Panc1 (cell line): ENCODE data around the gene HEPH. TPM values are rescaled to one million over a fixed set of nuclear protein-coding genes. Genes with fewer than 3 reads are reported as not detected.
"Not testable (repeated sequence)": the region's sequence is repeated elsewhere in the genome, so short reads cannot be mapped to it uniquely, and the experiment has no call there.

ENCODE experiments used
- ATAC-seq: fragments of 200-7000 bp; cut with Tn5 transposase; 2 replicates; pipeline ENCODE4 v1.9.1; 2020; ENCODE audit warnings: mild to moderate bottlenecking, moderate library complexity
- BruUV-seq: library from RNA; stranded (reverse); fragments of 400-500 nt; replicated peaks from 2 replicates; lab custom pipeline; 2021; lab: Mats Ljungman, UMichigan
- CTCF ChIA-PET: fragments of 300-600 bp; sonication (Branson Sonifier 250); formaldehyde crosslinking; loops from one replicate; lab custom pipeline; 2022; ENCODE audit warnings: antibody characterized with exemption; lab: Charles Lee
- POLR2A ChIA-PET: fragments of 300-600 bp; sonication (Branson Sonifier 250); formaldehyde crosslinking; loops from one replicate; lab custom pipeline; 2022; ENCODE audit warnings: antibody characterized with exemption; lab: Charles Lee
- DNase-seq: peaks from one replicate; pipeline ENCODE4 v3.0.0-alpha.2; 2010; ENCODE audit warnings: low read depth, low spot score
- H3K27ac ChIP-seq: 2 replicates; pipeline ENCODE4 v1.5.1; 2011; ENCODE audit warnings: mild to moderate bottlenecking, low read length, inconsistent platforms
- H3K27me3 ChIP-seq: fragments of 200-500 bp; sonication (Bioruptor generic); 2 replicates; pipeline ENCODE4 v1.6.0; 2014; ENCODE audit warnings: low read length, inconsistent platforms; ENCODE audit not compliant: control insufficient read depth, insufficient read depth
- H3K36me3 ChIP-seq: fragments of 200-500 bp; sonication (Bioruptor generic); 2 replicates; pipeline ENCODE4 v1.5.1; 2014; ENCODE audit warnings: inconsistent platforms, mild to moderate bottlenecking, low read length, moderate library complexity; ENCODE audit not compliant: control insufficient read depth, insufficient read depth
- H3K4me1 ChIP-seq: 2 replicates; pipeline ENCODE4 v1.5.1; 2011; ENCODE audit warnings: inconsistent platforms, mild to moderate bottlenecking, low read length, moderate library complexity; ENCODE audit not compliant: control insufficient read depth, insufficient read depth
- H3K4me3 ChIP-seq, 2 experiments: 2 replicates each; pipeline ENCODE4 v1.5.1; 2011 to 2012; ENCODE audit warnings: low read depth in 2 of 2, low read length in 2 of 2, mild to moderate bottlenecking in 2 of 2, inconsistent platforms in 1 of 2, moderate library complexity in 1 of 2
- H3K9me3 ChIP-seq: fragments of 200-500 bp; sonication (Bioruptor generic); 2 replicates; pipeline ENCODE4 v1.5.1; 2014; ENCODE audit warnings: low read depth, mild to moderate bottlenecking, inconsistent platforms, low read length, moderate library complexity; ENCODE audit not compliant: control insufficient read depth, insufficient read depth
- CTCF ChIP-seq: fragments of 450-650 bp; IDR thresholded peaks from 2 replicates; pipeline ENCODE4 v1.5.1; 2017; ENCODE audit warnings: mild to moderate bottlenecking
- POLR2AphosphoS5 ChIP-seq: IDR thresholded peaks from 2 replicates; pipeline ENCODE4 v1.6.1; 2012; ENCODE audit warnings: mild to moderate bottlenecking, low read depth, low read length, moderate library complexity
- REST ChIP-seq, 2 experiments: IDR thresholded peaks; 2 replicates each; pipeline ENCODE4 v1.6.1; 2011 to 2012; ENCODE audit warnings: low read depth in 2 of 2, control low read depth in 1 of 2, low read length in 1 of 2, mild to moderate bottlenecking in 1 of 2, moderate library complexity in 1 of 2; ENCODE audit not compliant: insufficient read depth in 1 of 2
- SIN3A ChIP-seq: IDR thresholded peaks from 2 replicates; pipeline ENCODE4 v1.6.1; 2012; ENCODE audit warnings: low read depth, mild to moderate bottlenecking, low read length, moderate library complexity, borderline replicate concordance; ENCODE audit not compliant: insufficient read depth
- TCF7L2 ChIP-seq: IDR thresholded peaks from 2 replicates; pipeline ENCODE4 v1.6.1; 2011; ENCODE audit warnings: mild to moderate bottlenecking, low read depth, low read length, inconsistent platforms
- in situ Hi-C: cut with HindIII; loops from 2 replicates; pipeline ENCODE4 v1.10.0; 2016; ENCODE audit warnings: low sequenced_read_pairs, low pct_unique_long_range_greater_than_20kb
- intact Hi-C: fragments of 100-400 bp; cut with micrococcal nuclease; formaldehyde crosslinking; loops from one replicate; pipeline ENCODE4 v1.10.0; 2022; ENCODE audit not compliant: unreplicated experiment
- total RNA-seq: library from RNA; stranded (reverse); gene quantifications from one replicate; pipeline ENCODE4 v1.2.1, GENCODE V29; 2021; ENCODE audit not compliant: unreplicated experiment

HEPH gene
- total RNA-seq, 1 experiment from 2014 or later: 0.08 TPM

- H3K27ac ChIP-seq: no peak overlapping the region
- TF ChIP-seq SIN3A (no peak), POLR2AphosphoS5 (no peak), CTCF (no peak), REST (IDR thresholded peaks at IDR 0.05; ENCODE audit: insufficient read depth in 1 of 2, low read depth in 2 of 2, low read length in 1 of 2) (no peak), TCF7L2 (no peak)
- intact Hi-C loops (no loop called here), in situ Hi-C loops (no loop called here)
- H3K4me1 ChIP-seq: no peaks in the 10 kb centered on the region
- ChIA-PET CTCF (no interaction called here), POLR2A (no interaction called here)
- DNase-seq (no peak), ATAC-seq (no peak)
- no peak overlapping the region for H3K4me3 ChIP-seq
- no peaks in the 10 kb centered on the region for H3K27me3 ChIP-seq
- no peaks in the 10 kb centered on the region for H3K9me3 ChIP-seq
- no peaks in the 10 kb centered on the region for H3K36me3 ChIP-seq
- BruUV-seq: no TSS peak
These were observed 37.4 kb upstream of the HEPH start for GRCh38 chrX:66126662-66127061.

GRCh38 chrX:66130469-66130868, 33.6 kb upstream of the HEPH start:
- Histone ChIP-seq H3K27me3 (no peaks in the 10 kb centered on the region), H3K27ac (no peak overlapping the region), H3K4me3 (no peak overlapping the region), H3K4me1 (no peaks in the 10 kb centered on the region), H3K9me3 (no peaks in the 10 kb centered on the region), H3K36me3 (no peaks in the 10 kb centered on the region)
- TF ChIP-seq CTCF (no peak), SIN3A (no peak), TCF7L2 (no peak), POLR2AphosphoS5 (no peak), REST (IDR thresholded peaks at IDR 0.05; ENCODE audit: insufficient read depth in 1 of 2, low read depth in 2 of 2, low read length in 1 of 2) (no peak)
- in situ Hi-C loops (no loop called here), intact Hi-C loops (no loop called here)
- no peak for ATAC-seq
- POLR2A ChIA-PET: no interaction called here
- CTCF ChIA-PET: no interaction called here
- no peak for DNase-seq
- BruUV-seq: no TSS peak

GRCh38 chrX:66135284-66135683, 28.8 kb upstream of the HEPH start:
- H3K4me1 ChIP-seq, H3K36me3 ChIP-seq, in situ Hi-C loops, H3K4me3 ChIP-seq, CTCF ChIA-PET, intact Hi-C loops, H3K27me3 ChIP-seq, POLR2A ChIA-PET, H3K27ac ChIP-seq, BruUV-seq, DNase-seq, H3K9me3 ChIP-seq, ATAC-seq: not testable (repeated sequence)
